Measurements from ENCODE around the gene PPARG. TPM values are rescaled to one million over a fixed set of nuclear protein-coding genes. Genes with fewer than 3 reads are reported as not detected.

Gene PPARG
- total RNA-seq, 1 donor from 2014 or later: 10.1 TPM

DNA sequence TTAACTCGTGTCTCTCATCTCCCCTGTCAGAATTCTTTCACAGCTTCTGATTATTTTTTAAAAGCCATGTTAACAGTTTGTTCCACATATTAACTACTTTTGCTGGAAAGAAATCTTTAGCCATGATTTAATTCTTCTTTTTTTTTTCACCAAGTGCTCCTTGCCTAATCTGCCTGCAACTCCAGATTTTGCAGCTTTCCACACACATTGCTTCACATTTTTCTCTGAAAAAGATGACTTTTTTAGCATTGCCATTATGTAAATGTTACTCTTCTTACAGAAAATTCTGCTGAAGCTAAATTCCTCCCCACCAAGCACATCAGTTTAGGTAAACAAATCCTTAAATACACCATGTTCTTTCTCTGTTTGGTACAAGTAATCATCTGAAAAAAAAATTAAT is 23.4 kb upstream of the PPARG start:
- TF ChIP-seq, protein P1, sequence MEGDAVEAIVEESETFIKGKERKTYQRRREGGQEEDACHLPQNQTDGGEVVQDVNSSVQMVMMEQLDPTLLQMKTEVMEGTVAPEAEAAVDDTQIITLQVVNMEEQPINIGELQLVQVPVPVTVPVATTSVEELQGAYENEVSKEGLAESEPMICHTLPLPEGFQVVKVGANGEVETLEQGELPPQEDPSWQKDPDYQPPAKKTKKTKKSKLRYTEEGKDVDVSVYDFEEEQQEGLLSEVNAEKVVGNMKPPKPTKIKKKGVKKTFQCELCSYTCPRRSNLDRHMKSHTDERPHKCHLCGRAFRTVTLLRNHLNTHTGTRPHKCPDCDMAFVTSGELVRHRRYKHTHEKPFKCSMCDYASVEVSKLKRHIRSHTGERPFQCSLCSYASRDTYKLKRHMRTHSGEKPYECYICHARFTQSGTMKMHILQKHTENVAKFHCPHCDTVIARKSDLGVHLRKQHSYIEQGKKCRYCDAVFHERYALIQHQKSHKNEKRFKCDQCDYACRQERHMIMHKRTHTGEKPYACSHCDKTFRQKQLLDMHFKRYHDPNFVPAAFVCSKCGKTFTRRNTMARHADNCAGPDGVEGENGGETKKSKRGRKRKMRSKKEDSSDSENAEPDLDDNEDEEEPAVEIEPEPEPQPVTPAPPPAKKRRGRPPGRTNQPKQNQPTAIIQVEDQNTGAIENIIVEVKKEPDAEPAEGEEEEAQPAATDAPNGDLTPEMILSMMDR (IDR thresholded peaks at IDR 0.05; ENCODE audit: unreplicated experiment): no peak
- no peaks in the 10 kb centered on the region for H3K9me3 Mint-ChIP-seq
- H3K4me3 Mint-ChIP-seq: no peak overlapping the region
- H3K4me1 Mint-ChIP-seq: peaks cover 4% of the 10 kb centered on the region
- no peaks in the 10 kb centered on the region for H3K27me3 Mint-ChIP-seq (ENCODE audit: low read depth)
- H3K36me3 Mint-ChIP-seq: no peaks in the 10 kb centered on the region
- no peak overlapping the region for H3K27ac Mint-ChIP-seq
- no peak for DNase-seq (ENCODE audit: low spot score in 2 of 2, unreplicated experiment in 2 of 2)

DNA sequence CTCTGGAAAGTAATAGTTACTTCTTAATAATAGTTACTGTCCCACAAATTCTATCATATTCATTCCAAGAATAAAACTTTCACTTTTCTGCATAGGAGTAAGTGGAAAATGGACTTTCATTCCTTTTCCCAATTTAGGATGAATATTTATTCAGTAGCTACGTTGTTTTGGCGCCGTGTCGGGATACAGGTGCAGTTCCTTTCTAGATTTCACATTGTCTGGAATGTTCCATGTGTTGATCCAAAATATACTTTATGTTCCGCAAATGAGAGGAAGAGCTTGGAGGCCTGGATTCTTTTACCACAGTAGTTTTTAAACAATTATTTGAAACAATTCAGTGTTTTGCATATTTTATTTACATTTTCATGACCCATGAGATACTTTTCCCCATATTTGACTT is 22.8 kb upstream of the PPARG start:
- no peaks in the 10 kb centered on the region for H3K9me3 Mint-ChIP-seq
- TF ChIP-seq, protein P1 (IDR thresholded peaks at IDR 0.05; ENCODE audit: unreplicated experiment): no peak
- no peak overlapping the region for H3K27ac Mint-ChIP-seq

DNA sequence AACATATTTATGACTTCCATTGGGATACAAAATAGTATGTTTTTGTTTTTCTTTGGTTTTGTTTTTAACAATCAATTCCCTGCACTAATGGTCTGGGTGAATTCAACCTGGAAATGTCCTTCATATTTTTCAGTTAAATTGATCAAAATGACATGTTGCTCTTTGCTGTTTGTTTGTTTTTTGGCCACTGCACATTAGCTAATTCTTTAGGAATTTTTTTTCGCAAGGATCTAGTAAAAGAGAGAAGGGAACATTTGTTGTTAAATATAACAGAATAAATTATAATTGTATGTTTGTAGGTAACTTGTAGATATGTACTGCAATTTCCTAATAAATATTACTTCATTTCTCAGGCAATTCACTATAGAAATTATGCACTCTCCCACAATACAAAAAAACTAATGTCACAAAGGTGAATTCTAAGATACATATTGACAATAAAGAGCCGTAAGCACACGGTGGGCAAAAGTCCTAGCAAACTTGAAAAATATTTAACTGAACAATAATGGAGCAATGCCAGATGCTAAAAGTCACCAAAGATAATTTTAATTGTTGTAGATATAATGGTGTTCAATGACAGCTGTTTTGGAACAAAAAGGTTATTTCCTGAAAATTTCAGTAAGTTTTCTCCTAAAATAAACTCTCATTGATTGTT is 21.4 kb upstream of the PPARG start:
- Mint-ChIP-seq H3K36me3 (no peaks in the 10 kb centered on the region), H3K27ac (no peak overlapping the region), H3K4me3 (no peak overlapping the region), H3K9me3 (no peaks in the 10 kb centered on the region), H3K4me1 (peaks cover 4% of the 10 kb centered on the region), H3K27me3 (ENCODE audit: low read depth) (no peaks in the 10 kb centered on the region)
- DNase-seq (ENCODE audit: low spot score in 2 of 2, unreplicated experiment in 2 of 2): no peak
- TF ChIP-seq, protein P1 (IDR thresholded peaks at IDR 0.05; ENCODE audit: unreplicated experiment): no peak

More for the DNA sequence above, 22.8 kb upstream of the PPARG start:
- H3K4me3 Mint-ChIP-seq: no peak overlapping the region
- H3K36me3 Mint-ChIP-seq: no peaks in the 10 kb centered on the region
- H3K4me1 Mint-ChIP-seq: peaks cover 4% of the 10 kb centered on the region
- DNase-seq (ENCODE audit: low spot score in 2 of 2, unreplicated experiment in 2 of 2): no peak
- H3K27me3 Mint-ChIP-seq (ENCODE audit: low read depth): no peaks in the 10 kb centered on the region

DNA sequence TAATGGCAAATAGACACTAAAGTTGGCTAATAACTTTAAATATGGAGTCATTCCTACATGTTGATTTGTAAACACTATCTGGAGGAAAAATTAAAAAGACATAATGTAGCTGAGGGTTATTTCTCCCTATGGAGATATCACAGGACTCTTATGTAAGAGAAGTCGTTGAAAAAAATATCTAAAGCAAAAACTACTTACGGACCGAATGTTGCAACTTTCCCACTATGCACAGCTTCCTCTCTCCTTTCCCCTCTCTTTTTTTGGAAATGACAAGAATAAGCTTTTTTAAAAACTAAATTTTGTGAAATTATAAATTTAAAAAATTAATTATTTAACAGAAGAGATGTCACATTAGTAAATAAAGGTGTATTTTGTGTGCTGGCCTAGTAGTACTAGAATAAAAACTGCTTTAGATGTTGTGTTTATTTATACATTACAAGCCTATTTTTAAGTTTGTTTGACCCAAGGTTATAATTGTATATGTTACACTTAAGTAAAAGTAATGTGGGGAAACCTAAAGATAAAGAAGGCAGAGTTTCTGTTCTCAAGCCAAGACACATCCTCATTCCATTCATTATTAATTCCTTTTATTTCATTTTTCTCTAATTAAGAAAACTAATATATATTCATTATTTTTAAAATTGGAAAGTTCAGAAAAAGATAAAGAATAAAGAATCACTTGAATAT is 20.7 kb upstream of the PPARG start:
- Mint-ChIP-seq H3K27ac (no peak overlapping the region), H3K4me3 (no peak overlapping the region), H3K27me3 (ENCODE audit: low read depth) (no peaks in the 10 kb centered on the region), H3K9me3 (no peaks in the 10 kb centered on the region), H3K4me1 (peaks cover 7% of the 10 kb centered on the region), H3K36me3 (no peaks in the 10 kb centered on the region)
- no peak for DNase-seq (ENCODE audit: low spot score in 2 of 2, unreplicated experiment in 2 of 2)
- TF ChIP-seq, protein P1 (IDR thresholded peaks at IDR 0.05; ENCODE audit: unreplicated experiment): no peak

DNA sequence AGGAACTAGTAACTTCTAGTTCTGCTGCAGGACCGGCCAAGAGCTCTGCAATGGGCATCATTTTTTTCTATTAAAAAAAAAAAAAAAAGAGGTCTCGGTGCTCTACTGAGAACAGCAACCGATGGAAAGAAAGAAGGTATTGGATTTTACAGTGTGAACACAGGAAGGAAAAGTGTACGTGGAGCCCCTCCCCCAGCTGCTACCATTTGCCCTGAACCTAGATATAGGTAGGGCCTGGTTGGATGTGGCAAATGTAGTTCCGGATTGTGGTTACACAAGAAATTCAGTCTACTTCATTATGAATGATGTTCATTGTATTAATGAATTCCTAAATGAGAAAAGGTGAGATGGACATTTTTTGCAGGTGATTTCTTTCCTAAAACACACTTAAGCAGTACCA is 17.9 kb upstream of the PPARG start:
- Mint-ChIP-seq H3K36me3 (no peaks in the 10 kb centered on the region), H3K4me3 (no peak overlapping the region), H3K4me1 (peaks cover 13% of the 10 kb centered on the region), H3K27me3 (ENCODE audit: low read depth) (no peaks in the 10 kb centered on the region), H3K9me3 (no peaks in the 10 kb centered on the region), H3K27ac (no peak overlapping the region)
- TF ChIP-seq, protein P1 (IDR thresholded peaks at IDR 0.05; ENCODE audit: unreplicated experiment): no peak
- DNase-seq (ENCODE audit: low spot score in 2 of 2, unreplicated experiment in 2 of 2): no peak

Data from mesothelial cell of epicardium (in vitro differentiated cells).